K562 (cell line): Measurements from ENCODE around the gene NCAPD2. TPM values are rescaled to one million over a fixed set of nuclear protein-coding genes. Genes with fewer than 3 reads are reported as not detected.
A peak's percentile ranks its signal among the peaks of the same experiment; 100 is the strongest.

Experiments
- DNMT1 ChIP-seq: fragments of 450-650 bp; IDR thresholded peaks from 2 replicates; pipeline ENCODE4 v1.6.1; 2016; ENCODE audit warnings: antibody characterized with exemption, mild to moderate bottlenecking
- GABPB1 ChIP-seq: sonication (generic); formaldehyde crosslinking; IDR thresholded peaks from 2 replicates; pipeline ENCODE4 v1.8.0; 2022; ENCODE audit warnings: mild to moderate bottlenecking, missing genetic modification reagents
- HNRNPH1 ChIP-seq: fragments of 200-400 bp; formaldehyde crosslinking; optimal IDR thresholded peaks from 2 replicates; pipeline ENCODE3; 2017; ENCODE audit warnings: low read depth, mild to moderate bottlenecking, low read length, moderate library complexity
- MAFG ChIP-seq: fragments of 450-650 bp; conservative IDR thresholded peaks from 2 replicates; pipeline ENCODE4 v1.6.1; 2016; ENCODE audit warnings: missing genetic modification characterization, missing compliant biosample characterization
- MYNN ChIP-seq, 2 experiments: sonication (generic); formaldehyde crosslinking in 1 of 2; IDR thresholded peaks; 2 replicates each; pipeline versions ENCODE4 v1.5.0 to v1.6.1; 2016 to 2020; ENCODE audit warnings: antibody characterized with exemption in 1 of 2, missing genetic modification reagents in 1 of 2
- NEUROD1 ChIP-seq: fragments of 150-350 bp; IDR thresholded peaks from 2 replicates; pipeline ENCODE4 v1.6.1; 2014; ENCODE audit warnings: borderline replicate concordance, low read length, low read depth; ENCODE audit not compliant: partially characterized antibody
- POLR2B ChIP-seq: fragments of 450-650 bp; IDR thresholded peaks from 2 replicates; pipeline ENCODE4 v1.6.1; 2018; ENCODE audit warnings: low read depth; ENCODE audit not compliant: partially characterized antibody
- TEAD1 ChIP-seq, 2 experiments: fragments of 450-650 bp in 1 of 2; sonication (generic) in 1 of 2; formaldehyde crosslinking; IDR thresholded peaks; 2 replicates each; pipeline versions ENCODE4 v1.4.0 to v1.8.0; 2020 to 2022; ENCODE audit warnings: mild to moderate bottlenecking in 2 of 2, missing genetic modification reagents in 1 of 2
- ZBTB7A ChIP-seq: IDR thresholded peaks from 2 replicates; pipeline ENCODE4 v1.6.1; 2011; ENCODE audit warnings: low read depth, mild to moderate bottlenecking, low read length, moderate library complexity, borderline replicate concordance; ENCODE audit not compliant: control insufficient read depth
- ZFX ChIP-seq: sonication (generic); formaldehyde crosslinking; IDR thresholded peaks from 2 replicates; pipeline ENCODE4 v1.8.0; 2022; ENCODE audit warnings: mild to moderate bottlenecking, missing genetic modification reagents, moderate library complexity
- ZNF263 ChIP-seq: sonication (generic); formaldehyde crosslinking; IDR thresholded peaks from 2 replicates; pipeline ENCODE4 v1.8.0; 2022; ENCODE audit warnings: mild to moderate bottlenecking, missing genetic modification reagents, borderline replicate concordance
- ZNF324 ChIP-seq: fragments of 250-450 bp; sonication (Bioruptor Pico); IDR thresholded peaks from 2 replicates; pipeline ENCODE4 v1.4.0; 2020; ENCODE audit warnings: mild to moderate bottlenecking
- ZNF436 ChIP-seq: fragments of 250-450, 450-650 bp; sonication (Bioruptor Pico); formaldehyde crosslinking; IDR thresholded peaks from 2 replicates; pipeline ENCODE4 v1.7.0; 2020; ENCODE audit warnings: mild to moderate bottlenecking
- ZNF766 ChIP-seq: fragments of 200-800 bp; sonication (Bioruptor generic); conservative IDR thresholded peaks from 2 replicates; pipeline ENCODE4 v1.6.1; 2016; ENCODE audit warnings: missing genetic modification characterization, missing compliant biosample characterization
- polyA plus RNA-seq, 8 experiments: library from polyadenylated mRNA; depleted of rRNA in 4 of 8; stranded (reverse) in 5 of 8; unstranded in 3 of 8; fragments of >200 nt; fragmentation: Nextera tagmentation in 2 of 8; fragmentation: Illumina TruSeq in 1 of 8; extraction: Ambion mirVana in 2 of 8; extraction: Trizol in 1 of 8; gene quantifications; 2 replicates each; pipeline versions ENCODE4 v1.2.1 to v1.2.3, GENCODE V29; 2011 to 2014; ENCODE audit warnings: inconsistent platforms in 1 of 8, missing spikeins in 1 of 8
- total RNA-seq, 7 experiments: library from RNA; depleted of rRNA in 6 of 7; stranded (reverse); fragments of >200 nt in 6 of 7; fragmentation: Illumina TruSeq in 2 of 7; extraction: Trizol in 2 of 7; gene quantifications; 2 replicates each; pipeline versions ENCODE4 v1.2.1 to v1.2.3, GENCODE V29; 2011 to 2021; ENCODE audit warnings: low replicate concordance in 1 of 7
- TF ChIP-seq, protein P1 (sequence below): fragments of 250-450 bp; sonication (Bioruptor Pico); IDR thresholded peaks from 2 replicates; pipeline ENCODE4 v1.4.0; 2020
- TF ChIP-seq, protein P2 (sequence below), 3 experiments: fragments of 200-800 bp in 1 of 3; sonication (Bioruptor generic) in 1 of 3; sonication (generic) in 1 of 3; formaldehyde crosslinking in 1 of 3; IDR thresholded peaks; 2 replicates each; pipeline versions ENCODE4 v1.6.1 to v1.8.0; 2016 to 2022; ENCODE audit warnings: mild to moderate bottlenecking in 2 of 3, missing compliant biosample characterization in 2 of 3, missing genetic modification characterization in 2 of 3, missing genetic modification reagents in 1 of 3
- TF ChIP-seq, protein P3 (sequence below): fragments of 250-450 bp; sonication (Bioruptor Pico); IDR thresholded peaks from 2 replicates; pipeline ENCODE4 v1.4.0; 2020; ENCODE audit warnings: mild to moderate bottlenecking, moderate library complexity

NCAPD2 gene
- total and polyA plus RNA-seq, 9 of the 15 experiments (the other 6 are each of a cell fraction or from before 2014, with no cell fraction given): 16.9 to 93.7 (median 68.3) TPM

GRCh38 chr12:6533923-6534694, 40.2 kb downstream of the NCAPD2 start, which contains the start of gene GAPDH (continued):
- TF ChIP-seq, protein P1, sequence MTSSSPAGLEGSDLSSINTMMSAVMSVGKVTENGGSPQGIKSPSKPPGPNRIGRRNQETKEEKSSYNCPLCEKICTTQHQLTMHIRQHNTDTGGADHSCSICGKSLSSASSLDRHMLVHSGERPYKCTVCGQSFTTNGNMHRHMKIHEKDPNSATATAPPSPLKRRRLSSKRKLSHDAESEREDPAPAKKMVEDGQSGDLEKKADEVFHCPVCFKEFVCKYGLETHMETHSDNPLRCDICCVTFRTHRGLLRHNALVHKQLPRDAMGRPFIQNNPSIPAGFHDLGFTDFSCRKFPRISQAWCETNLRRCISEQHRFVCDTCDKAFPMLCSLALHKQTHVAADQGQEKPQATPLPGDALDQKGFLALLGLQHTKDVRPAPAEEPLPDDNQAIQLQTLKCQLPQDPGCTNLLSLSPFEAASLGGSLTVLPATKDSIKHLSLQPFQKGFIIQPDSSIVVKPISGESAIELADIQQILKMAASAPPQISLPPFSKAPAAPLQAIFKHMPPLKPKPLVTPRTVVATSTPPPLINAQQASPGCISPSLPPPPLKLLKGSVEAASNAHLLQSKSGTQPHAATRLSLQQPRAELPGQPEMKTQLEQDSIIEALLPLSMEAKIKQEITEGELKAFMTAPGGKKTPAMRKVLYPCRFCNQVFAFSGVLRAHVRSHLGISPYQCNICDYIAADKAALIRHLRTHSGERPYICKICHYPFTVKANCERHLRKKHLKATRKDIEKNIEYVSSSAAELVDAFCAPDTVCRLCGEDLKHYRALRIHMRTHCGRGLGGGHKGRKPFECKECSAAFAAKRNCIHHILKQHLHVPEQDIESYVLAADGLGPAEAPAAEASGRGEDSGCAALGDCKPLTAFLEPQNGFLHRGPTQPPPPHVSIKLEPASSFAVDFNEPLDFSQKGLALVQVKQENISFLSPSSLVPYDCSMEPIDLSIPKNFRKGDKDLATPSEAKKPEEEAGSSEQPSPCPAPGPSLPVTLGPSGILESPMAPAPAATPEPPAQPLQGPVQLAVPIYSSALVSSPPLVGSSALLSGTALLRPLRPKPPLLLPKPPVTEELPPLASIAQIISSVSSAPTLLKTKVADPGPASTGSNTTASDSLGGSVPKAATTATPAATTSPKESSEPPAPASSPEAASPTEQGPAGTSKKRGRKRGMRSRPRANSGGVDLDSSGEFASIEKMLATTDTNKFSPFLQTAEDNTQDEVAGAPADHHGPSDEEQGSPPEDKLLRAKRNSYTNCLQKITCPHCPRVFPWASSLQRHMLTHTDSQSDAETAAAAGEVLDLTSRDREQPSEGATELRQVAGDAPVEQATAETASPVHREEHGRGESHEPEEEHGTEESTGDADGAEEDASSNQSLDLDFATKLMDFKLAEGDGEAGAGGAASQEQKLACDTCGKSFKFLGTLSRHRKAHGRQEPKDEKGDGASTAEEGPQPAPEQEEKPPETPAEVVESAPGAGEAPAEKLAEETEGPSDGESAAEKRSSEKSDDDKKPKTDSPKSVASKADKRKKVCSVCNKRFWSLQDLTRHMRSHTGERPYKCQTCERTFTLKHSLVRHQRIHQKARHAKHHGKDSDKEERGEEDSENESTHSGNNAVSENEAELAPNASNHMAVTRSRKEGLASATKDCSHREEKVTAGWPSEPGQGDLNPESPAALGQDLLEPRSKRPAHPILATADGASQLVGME (CRISPR knock-in tag): no peak
- TF ChIP-seq GABPB1 (CRISPR knock-in tag) (peak; percentile 16), TEAD1 (CRISPR knock-in tag; IDR thresholded peaks at IDR 0.05) (peak in 1 of 2 experiments; percentile 70; a peak in 2 of 4 replicates), ZNF436 (CRISPR knock-in tag) (no peak), ZNF324 (CRISPR knock-in tag) (no peak), DNMT1 (no peak), MYNN (IDR thresholded peaks at IDR 0.05) (no peak), MYNN (CRISPR knock-in tag; IDR thresholded peaks at IDR 0.05) (no peak), ZBTB7A (peak; percentile 71; the same call in 1 of the 2 replicates), NEUROD1 (peak; percentile 72), ZFX (CRISPR knock-in tag) (peak; percentile 91), HNRNPH1 (no peak), ZNF263 (CRISPR knock-in tag) (peak; percentile 72), MAFG (tag) (no peak), ZNF766 (no peak), POLR2B (peak; percentile 95)
- TF ChIP-seq, protein P2, sequence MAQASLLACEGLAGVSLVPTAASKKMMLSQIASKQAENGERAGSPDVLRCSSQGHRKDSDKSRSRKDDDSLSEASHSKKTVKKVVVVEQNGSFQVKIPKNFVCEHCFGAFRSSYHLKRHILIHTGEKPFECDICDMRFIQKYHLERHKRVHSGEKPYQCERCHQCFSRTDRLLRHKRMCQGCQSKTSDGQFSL (CRISPR knock-in tag; IDR thresholded peaks at IDR 0.05): peak; percentile 58; the same call in 1 of the 2 replicates
- TF ChIP-seq, protein P2 (tag; IDR thresholded peaks at IDR 0.05): no peak
- TF ChIP-seq, protein P3, sequence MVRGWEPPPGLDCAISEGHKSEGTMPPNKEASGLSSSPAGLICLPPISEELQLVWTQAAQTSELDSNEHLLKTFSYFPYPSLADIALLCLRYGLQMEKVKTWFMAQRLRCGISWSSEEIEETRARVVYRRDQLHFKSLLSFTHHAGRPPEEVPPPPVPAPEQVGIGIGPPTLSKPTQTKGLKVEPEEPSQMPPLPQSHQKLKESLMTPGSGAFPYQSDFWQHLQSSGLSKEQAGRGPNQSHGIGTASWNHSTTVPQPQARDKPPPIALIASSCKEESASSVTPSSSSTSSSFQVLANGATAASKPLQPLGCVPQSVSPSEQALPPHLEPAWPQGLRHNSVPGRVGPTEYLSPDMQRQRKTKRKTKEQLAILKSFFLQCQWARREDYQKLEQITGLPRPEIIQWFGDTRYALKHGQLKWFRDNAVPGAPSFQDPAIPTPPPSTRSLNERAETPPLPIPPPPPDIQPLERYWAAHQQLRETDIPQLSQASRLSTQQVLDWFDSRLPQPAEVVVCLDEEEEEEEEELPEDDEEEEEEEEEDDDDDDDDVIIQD: no peak
